Stimulated activated CD4-positive, alpha-beta T cell treated with anti-CD3 and anti-CD28 coated beads, Interleukin-1b, Interleukin-23, amount 100 ng/mL, for 48 hours (primary cell): ENCODE data around the gene AHR.

Experiments used
- DNase-seq: peaks from one replicate; pipeline ENCODE4 v3.0.0-alpha.2; 2020

The AHR gene

GRCh38 chr7:17298102-17298839, at the start of gene AHR:
Gene AHR (plus strand): TSS chr7:17298652. CDS start chr7:17299265, 613 bp downstream.
- peak; percentile 92 for DNase-seq

DNA sequence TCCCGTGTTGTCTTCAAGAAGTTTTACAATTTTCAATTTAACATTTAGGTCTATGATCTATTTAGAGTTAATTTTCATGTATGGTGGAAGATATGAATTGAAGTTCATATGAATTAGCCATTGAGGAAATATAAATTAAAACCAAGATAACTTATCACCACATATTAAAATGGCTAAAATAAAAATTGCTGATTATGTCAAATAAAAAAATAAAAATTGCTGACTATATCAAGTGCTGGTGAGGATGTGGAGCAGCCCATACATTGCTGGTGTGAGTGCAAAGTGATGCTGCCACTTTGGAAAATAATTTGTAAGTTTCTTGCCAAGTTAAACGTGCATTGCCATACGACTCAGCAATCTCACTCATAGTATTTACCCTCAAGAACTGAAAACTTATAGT, 44.6 kb upstream of the AHR start:
- no peak for DNase-seq

GRCh38 chr7:17255926-17256325, 42.5 kb upstream of the AHR start:
- DNase-seq: no peak

- DNase-seq: no peak
Measured at GRCh38 chr7:17256375-17256774, 42.1 kb upstream of the AHR start.

DNA sequence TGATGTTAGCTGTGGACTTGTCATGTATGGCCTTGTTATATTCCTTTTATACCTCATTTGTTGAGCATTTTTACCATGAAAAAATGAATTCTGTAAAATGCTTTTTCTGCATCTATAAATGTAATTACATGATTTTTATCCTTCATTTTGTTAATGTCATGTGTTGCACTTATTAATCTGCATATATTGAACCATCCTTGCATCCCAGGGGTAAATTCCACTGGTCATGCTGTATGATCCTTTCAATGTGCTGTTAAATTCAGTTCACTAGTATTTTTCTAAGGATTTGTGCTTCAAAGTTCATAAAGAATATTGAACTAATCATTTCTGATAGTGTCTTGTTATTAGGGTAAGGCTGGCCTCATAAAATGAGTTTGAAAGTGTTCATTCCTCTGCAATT, 31.9 kb upstream of the AHR start:
- no peak for DNase-seq

DNA sequence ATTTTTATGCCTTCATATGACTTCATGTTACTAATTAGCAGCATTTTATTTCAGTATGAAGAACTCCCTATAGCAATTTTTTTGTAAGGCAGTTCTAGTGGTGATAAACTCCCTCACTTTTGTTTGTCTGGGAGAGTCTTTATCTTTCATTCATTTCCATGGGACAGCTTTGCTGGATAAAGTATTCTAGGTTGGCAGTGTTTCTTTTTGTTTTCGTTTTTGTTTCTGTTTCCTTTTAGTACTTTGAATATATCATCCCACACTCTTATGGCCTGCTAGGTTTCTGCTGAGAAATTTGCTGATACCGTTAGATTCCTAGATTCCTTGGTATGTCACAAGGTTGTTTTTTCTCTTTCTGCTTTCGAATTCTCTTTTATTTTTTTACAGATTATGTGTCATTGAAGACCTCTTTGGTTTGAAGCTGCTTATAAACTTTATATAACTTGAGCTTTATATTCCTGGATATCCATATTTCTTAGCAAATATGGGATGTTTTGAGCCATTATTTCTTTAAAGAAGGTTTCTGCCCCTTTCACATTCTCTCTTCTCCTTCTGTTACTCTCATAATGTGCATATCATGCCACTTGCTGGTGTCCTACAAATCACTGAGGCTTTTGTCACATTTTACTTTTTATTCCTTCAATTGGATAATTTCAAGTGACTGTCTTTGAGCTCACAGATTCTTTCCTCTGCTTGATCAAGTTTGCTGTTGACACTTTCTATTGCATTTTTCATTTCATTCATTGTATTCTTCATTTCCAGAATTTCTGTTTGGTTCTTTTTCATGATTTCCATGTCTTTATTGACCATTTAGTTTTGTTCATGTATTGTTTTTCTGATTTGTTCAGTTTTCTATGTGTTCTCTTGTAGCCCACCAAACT, 28.9 kb upstream of the AHR start:
- no peak for DNase-seq

DNA sequence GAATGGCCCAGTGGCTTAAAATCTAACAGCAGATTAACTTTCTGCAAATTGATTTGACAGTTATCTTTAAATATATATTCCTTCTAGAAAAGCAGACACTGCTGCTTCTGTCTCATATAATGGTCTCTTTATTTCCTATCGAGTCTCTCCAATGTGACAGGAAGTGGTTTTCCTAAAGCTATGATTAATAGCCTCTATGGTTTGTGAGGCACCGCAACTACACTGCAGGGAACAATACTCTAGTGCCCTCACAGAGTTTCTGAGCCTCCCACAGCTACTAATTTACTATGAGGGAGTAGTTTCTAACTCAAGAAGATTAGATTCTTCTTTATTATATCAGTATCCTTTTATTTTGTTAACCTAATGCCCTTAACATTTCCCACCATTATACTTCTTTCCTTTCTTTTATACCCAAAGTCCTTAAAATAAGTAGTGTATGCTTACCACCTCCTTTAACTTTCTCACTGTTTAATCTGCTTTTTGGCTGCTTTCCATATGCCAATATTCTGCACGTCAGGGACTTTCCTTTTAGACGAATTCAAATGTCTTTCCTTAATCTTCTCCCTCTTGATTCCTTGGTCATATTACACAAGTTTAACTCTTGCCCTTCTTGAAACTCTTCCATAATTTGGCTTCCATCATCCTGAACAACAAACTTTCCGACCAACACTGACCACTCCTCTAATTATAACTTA, 23.8 kb upstream of the AHR start:
- DNase-seq: peak; percentile 13

DNA sequence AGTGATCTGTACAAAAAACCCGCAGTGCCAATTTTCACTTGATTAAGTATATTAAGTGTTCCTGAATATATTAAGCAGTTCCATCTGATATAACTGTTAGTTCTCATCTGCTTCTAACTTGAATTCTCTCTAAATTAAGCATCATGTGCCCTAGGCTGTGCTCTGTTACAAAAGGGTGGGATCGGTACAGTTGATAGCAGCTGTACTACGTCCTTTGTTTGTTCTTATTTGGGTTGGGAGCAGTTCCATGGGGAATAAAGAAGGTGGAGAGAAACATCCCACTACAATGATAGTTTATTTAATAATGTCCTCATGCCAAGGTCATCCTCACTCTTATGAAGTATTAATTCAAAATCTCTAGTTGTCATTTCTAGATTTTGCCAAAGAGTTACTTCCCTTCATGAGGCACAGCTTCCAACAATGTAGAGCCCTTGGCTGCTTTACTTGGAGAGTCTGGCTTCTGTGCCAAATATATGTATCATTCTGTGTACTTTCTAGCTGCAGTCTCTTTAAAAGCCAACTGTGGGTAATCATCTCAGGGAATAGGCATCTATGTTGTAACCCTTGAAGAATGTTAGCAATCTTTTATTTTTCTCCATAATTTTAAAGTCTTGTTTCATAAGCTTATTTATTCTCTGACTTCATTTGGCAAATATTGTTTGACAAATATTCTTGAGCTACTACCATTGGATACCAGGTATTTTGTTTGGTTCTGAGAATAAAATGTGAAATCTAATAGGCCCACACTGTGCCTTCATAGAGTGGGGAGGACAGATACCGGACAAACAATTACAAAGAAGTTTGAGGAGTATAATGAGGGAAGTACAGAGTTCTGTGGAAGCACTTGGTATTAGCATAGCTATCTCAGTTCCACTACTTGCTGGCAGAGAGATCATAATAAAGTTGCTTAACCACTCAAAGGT, 22.4 kb upstream of the AHR start:
- DNase-seq: no peak

DNA sequence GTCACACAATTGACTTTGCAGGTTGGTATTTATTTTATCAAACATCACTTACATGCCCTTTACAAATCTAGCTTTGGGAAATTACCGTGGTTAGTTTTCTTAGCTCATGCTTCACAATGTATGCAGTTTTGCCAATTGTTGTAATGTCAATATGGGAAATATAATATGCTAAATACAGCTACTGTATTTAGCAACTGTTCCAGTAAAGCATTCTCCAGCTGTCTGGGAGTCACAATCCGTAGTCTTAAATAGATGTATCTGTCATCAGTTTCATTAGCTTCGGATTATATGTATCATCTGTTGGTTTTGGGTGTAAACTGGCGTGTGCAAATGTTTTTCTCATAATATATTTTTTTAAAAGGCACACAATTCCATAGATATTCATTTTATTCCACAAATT, 19.4 kb upstream of the AHR start:
- no peak for DNase-seq

DNA sequence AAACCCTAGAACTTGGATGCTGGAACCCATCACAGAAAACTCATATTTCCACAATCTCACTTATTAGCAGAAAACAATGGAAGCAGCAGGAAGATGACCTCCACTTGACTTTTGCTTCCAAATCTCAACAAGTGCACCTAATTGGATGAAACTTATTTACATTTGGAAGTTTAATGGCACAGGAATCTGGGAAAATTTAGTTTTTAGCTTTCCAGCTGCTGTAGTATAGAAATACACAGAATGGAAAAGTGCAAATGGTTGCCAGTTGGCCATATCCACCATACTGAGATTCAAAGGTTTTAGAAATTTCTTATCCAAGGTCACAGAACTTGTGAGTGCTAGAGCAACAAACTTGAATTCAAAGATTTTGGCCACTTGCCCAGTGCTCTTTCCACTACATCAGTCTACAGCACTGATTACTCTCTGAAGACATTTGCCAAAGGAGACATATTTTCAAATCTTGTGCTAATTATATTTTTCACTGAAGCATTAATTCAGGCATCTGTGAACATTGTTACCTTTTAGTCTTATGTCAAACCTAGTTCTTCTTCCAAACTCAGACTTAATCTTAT, 9.3 kb upstream of the AHR start:
- DNase-seq: no peak

DNA sequence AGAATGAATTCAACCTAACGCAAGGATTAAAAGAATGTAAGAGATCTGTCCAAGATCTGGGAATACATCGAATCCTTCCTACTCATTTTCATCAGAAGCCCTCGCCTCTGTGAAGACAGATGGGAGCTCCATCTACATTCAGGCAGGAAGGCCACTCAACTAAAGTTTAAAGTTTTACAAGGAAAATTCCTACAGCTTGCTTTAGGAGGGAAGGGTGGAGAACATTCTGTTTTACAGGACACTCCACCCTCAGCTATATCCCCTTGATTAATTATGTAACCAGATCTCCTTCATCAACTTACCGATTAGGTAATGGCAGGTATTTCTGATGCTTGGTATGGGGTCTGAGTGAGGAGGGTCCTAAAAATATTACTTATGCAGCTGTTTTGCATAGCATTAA, 5.6 kb upstream of the AHR start:
- no peak for DNase-seq

- no peak for DNase-seq
Measured at GRCh38 chr7:17293481-17293880, 5.0 kb upstream of the AHR start.

GRCh38 chr7:17297243-17297642, 1.2 kb upstream of the AHR start:
- no peak for DNase-seq

GRCh38 chr7:17298840-17299482, 509 bp downstream of the AHR start:
- DNase-seq: peak; percentile 57

- peak; percentile 6 for DNase-seq
Measured at GRCh38 chr7:17299483-17299991, 1.1 kb downstream of the AHR start.

- DNase-seq: no peak
Measured at GRCh38 chr7:17300012-17300411, 1.6 kb downstream of the AHR start.

DNA sequence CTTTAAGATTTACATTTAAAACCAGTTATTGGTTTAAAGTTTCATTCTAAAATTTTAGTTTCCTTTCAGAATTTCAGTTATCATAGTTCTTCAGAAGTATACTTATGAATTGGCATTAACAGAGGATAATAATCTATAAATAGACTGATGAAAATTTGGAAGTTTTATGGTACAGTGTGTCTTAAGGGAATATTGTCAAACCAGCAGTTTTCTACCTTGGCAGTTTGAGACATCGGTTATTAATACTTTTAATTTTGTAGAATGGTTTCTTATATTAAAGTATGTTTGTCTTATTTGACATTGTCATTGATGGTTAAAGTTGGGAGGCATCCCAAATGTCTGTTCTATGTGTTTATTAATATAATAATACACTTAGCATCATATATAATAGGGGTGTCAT, 2.0 kb downstream of the AHR start:
- DNase-seq: no peak

DNA sequence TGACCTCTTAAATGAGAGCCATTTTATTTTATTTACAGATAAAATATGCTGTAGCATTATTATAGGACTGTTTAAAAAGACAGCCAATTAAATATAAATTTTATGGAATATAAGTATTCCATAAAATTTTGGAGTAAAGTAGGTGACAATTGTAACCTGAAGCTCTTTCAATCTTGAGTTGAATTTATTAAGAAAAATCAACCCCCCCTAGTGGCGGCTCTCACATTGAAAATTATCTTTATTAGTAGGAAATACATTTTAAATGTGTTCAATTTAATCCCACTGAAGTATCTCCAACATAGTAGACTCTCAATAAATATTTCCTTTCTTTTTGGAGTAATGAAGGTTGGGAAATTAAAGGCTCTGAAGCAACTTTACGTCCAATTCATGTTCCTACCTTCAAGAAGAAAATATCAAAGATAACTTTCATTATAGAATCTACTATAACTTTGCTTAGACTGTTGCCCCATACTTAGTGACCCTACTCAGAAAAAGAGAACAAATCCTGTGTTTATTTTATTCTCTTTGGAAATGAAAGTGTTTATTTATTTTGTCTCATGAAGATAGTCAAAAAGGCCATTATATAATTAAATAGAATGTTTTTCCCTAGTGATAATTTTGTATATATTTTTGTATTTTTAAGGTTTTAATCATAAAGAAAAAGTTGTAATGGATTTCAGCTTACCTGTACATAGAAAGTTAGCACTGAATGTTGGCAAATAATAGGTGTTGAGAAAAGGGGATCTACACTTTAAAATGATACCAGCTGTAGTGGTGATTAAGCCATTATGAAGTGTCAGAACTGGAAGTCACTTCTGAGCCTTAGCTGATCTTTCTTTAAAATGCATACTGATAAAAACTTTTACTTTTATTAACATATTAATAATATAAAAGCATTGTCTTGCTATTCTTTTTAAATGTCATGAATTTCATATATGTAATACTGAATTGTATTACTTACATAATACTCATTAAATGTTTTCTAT, 3.3 kb downstream of the AHR start:
- peak; percentile 8 for DNase-seq

GRCh38 chr7:17302575-17303142, 4.2 kb downstream of the AHR start:
- no peak for DNase-seq

- peak; percentile 7 for DNase-seq
Measured at GRCh38 chr7:17304926-17305325, 6.5 kb downstream of the AHR start.
